Stimulated activated CD8-positive, alpha-beta memory T cell treated with anti-CD3 and anti-CD28 coated beads, Interleukin-12 subunit alpha, Interleukin-12 subunit beta, amount 100 ng/mL, for 1 hour (primary cell): ENCODE data around the gene MKI67.

ENCODE experiments used
- DNase-seq: peaks from one replicate; pipeline ENCODE4 v3.0.0-alpha.2; 2020; ENCODE audit warnings: low read depth

The MKI67 gene

DNA sequence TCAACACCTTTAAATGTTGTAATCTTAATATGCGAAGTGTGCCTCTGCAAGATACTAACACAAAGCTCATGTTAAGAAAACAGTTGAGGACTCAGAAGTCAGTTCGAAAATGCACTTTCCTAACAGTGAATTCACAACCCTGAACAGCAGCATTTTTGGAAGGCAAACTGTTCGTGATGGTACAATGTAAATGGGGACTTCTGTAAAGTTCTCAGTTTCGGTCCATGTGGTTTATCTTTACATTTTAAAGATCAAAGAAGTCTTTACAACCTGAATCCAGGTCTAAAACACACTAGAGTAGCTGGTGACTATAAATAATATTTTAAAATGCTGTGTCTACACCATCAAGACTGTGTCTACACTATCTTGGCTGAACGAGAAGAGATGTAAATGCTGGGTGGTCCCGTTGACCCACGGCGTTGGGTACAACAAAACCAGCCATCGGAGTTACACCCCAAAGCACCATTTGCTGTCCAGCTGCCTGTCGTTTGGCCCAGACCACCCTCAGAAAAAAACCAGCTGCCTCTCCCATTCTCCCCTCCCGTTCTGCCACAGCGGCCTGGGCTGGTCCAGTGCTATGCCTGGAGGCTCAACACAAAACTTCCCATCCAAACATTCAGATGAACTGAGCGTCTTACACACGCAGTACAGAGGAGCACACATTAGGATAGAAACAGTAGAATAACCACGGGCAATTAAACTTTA, 42.9 kb downstream of the MKI67 start:
- DNase-seq: no peak

DNA sequence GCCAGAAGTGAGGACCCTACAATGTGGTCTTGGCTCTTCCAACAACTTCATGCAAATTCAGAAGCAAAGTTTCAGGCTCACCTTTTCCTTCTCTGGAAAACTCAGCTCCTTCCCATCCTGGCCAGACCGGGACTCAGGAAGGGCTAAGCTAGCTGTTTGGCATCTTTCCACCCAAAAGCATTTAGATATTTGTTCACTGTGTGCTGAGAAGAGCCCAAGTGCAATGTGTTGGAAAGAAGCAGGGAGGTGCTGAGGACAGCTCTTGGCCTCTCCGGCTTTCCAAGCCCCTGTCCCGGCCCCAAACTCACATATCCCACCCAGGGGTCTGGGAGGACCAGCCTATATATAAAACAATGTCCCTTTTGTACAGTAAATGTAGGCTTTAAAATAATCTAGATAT, 44.5 kb downstream of the MKI67 start:
- DNase-seq: no peak

DNA sequence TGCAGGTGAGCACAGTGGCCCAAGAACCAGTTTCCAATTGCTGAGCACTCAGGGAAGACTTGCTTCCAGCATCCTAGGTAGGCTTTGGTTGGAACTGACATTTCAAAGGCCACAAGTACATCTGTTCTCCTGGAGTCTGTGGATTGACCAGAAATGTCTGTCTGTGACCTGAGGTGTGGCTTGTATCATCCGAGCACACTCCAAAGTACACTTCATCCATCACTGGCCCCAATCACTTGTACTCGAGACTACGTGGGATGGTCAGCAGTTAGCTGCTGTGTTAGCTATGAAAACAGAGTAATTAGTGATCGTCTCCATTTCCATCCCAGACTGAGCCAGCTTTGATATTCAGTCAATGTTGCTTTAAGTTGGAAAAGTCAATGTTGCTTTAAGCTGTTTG, 45.0 kb downstream of the MKI67 start:
- DNase-seq: no peak

DNA sequence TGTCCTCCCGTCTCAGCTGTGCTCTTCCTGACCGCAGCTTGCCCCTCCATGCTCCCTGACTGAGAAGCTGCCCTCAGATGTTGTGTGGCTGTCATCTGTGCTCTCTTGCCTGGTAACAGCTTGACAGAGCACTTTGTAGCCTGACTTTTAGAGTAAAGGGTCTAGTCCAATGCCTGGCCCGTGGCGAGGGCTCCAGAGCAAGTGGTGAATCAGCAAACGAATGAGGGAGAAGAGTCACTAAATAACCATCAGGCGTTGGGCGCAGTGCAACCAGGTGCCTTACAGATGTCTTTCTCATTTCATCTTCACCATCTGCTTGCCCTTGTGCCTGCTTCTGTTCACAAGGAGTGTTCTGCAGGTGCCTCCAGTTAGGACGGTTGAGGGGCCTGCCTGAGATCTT, 45.6 kb downstream of the MKI67 start:
- DNase-seq: no peak

DNA sequence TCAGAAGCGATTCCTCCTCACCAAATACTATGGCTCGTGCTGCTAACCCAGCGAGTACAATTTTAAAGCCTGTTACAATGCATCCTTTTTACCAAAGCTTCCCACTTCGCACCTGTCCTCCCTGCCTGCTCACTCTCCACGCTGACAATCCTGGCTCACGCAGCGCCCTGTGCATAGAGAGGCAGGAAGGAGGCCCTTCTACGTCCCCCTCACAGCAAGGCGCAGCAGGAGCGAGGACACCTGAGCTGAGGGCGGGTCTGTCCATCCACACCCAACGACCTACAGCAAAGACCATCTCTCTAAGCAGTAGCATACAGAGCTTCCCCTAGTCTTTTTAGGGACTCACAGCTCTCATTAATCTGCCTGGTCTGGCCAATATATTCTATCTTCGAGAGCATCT, 46.0 kb downstream of the MKI67 start:
- DNase-seq: no peak

DNA sequence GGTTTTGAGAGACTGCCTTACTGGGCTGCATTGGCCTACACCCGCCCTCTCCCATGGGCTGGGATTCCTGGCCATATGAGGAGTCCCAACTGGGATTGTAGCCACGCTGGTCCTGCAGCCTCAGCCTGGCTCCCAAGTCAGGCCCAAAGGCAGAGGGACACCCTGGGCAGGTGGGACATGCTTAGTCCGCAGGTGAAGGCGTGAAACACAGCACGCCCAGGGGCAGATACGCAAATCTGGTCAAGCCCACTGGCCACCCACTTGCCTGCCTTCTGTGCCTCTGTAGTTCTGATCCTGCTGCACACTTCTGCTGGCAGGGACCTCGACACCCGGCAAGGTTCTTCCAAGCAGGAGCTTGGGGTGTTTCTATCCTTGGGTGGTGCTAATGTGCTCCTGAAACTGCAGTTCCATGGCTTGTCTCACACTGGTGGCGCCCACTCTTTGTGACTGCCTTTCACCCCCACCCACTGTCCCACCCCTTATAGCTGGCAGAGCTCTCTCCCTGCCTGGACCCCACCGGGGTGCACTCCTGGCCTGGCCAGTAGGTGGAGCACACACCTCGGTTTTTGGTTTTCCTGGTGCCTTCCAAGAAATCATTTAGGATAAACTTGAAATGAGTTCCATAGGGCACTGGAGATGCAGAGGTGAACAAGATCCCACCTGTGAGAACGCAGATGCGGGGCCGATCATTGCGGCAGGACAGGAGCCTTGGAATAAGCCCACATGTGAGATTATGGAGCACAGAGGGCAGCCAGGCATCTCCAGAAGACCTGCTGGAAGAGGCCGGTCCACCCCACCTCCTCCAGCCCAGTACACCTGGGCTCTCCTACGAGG, 47.9 kb downstream of the MKI67 start:
- DNase-seq: no peak

DNA sequence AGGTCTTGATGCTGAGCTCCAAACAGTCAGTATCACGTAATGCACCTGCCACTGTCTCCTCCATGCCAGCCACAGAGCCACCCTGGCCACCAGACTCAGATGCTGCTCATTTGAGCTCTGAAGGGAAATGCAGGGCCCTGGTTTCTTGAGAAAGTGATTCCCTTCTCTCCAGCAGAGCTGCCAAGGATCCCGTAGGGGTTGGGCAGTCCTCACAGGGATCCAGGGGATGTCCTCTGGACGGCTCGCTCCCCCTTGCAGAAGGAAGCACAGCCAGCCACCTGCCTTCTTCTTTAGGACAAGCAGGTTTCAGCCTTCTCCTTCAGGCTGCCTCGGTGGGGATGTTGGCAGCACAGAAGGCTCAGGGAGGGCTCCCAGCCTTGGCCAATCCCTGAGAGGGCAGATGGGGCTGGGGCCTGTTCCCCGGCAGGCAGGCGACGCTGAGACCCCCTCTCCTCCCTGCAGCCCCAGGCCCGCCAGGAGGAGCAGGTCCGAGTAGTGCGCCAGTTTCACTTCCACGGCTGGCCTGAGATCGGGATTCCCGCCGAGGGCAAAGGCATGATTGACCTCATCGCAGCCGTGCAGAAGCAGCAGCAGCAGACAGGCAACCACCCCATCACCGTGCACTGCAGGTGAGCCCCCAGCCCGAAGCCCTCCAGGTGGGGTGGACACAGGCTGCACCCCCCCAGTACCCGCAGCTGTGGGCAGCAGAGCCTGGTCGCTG, 48.9 kb downstream of the MKI67 start:
- DNase-seq: no peak

DNA sequence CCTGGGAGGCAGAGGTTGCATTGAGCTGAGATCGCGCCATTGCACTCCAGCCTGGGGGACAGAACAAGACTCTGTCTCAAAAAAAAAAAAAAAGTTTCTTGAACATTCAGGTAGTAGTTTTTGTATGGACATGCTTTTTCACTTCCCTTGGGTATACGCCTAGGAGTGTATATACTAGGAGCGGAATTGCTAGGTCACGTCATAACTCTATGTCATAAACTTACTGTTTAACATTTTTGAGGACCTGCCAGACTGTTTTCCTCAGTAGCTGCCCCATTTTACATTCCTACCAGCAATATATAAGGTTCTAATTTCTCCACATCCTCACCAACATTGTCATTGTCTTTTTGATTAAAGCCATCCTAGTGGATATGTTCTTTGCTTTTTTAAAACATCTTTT, 51.6 kb downstream of the MKI67 start:
- DNase-seq: no peak

DNA sequence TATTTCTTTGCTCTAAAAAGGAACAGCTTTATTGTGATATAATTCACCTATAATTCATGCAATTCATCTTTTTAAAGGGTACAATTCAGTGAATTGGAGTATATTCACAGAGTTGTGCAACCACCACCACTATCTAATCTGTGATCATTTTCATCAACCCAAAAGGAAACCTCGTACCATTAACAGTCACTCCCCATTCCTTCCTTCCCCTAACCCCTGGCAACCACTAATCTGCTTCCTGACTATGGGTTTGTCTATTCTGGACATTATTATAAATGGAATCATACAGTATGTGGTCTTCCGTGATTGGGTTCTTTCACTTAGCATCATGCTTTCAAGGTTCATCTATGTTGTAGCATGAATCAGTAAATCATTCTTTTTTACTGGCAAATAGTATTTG, 52.3 kb downstream of the MKI67 start:
- DNase-seq: no peak

DNA sequence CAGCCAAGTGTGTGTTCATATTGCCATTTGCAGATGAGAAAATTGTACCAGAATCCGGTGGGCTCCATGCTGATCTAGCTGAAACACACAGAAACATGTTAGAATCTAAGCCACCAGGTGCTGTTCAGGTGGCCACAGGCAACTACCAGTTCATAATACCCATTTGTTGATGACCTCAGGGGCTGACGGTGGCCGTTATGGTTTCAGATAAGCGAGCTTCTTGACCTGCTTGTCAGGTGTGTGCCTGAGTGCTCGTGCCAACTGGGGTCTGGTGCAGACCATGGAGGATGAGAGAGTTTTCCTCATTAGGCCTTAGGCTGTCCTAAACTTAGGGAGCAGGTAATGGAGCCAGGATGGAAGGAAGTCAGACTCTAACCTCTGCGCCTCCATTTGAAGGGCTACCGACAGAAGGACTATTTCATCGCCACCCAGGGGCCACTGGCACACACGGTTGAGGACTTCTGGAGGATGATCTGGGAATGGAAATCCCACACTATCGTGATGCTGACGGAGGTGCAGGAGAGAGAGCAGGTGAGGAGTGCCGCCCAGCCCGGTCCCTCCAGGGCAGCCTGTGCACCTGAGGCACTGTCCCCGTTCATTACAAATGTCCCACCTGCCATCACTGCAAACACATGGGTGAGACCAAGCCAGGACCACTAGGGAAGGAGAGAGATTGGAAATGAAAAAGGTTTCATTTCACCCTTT, 53.1 kb downstream of the MKI67 start:
- DNase-seq: no peak

DNA sequence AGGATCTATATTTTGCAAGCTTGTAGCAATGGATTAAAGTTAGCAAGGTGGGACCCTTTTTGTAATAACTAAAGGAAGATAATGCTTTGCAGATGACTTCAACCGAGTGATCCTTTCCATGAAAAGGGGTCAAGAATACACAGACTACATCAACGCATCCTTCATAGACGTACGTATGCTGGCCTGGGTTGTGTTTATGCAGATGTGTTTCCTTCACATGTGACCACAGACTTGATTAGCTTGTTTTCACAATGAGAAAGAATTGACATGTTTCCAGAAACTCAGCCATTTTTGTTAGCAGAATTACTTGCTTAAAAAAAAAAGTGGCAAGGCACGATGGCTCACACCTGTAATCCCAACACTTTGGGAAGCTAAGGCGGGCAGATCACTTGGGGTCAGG, 54.2 kb downstream of the MKI67 start:
- DNase-seq: no peak

DNA sequence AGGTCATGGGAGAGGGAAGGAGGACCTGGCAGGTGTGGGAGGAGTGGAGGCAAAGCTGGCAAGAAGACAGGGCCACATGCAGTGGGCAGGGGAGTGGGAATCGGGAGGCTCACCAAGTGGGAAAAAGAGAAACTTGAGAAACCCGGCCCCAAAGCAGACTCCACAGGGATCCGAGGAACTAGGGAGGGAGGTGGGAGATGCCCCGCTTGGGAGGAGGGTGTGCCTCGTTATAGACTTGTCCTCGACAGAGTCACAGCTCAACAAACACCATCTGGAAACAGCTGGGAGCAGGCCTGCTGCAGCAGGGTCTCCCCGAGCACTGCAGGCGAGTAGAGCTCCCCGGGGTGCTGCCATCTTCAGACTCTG, 54.8 kb downstream of the MKI67 start:
- DNase-seq: no peak

DNA sequence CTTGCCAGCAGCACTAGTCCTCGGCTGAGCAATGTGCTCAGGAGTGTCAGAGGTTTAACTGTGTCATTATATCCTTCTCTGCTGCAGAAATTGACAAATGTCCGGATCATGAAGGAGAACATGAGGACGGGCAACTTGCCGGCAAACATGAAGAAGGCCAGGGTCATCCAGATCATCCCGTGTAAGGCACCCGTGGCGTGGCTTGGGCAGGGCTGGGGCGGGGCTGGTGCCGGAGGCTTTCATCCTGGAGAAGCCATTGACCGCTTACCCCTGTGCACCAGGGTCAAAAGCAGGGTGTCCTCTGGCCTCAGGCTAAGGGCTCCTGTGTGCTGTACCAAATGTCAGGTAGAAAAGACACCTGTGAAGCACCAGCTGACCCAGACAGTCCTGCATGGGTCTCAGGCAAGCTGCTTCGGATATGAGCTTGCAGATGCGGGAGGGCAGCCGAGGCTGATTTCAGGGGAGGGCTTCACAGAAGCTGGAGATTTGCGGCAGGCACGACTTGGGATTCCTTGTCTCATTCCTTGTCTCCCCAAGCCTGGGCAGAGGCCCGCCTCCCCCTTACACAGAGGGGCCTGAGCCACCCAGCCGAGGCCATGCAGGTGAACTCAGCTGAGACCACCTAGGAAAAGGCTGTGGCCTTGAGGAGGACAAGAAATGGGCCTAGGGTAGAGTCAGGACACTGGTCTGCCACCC, 55.4 kb downstream of the MKI67 start:
- DNase-seq: no peak

DNA sequence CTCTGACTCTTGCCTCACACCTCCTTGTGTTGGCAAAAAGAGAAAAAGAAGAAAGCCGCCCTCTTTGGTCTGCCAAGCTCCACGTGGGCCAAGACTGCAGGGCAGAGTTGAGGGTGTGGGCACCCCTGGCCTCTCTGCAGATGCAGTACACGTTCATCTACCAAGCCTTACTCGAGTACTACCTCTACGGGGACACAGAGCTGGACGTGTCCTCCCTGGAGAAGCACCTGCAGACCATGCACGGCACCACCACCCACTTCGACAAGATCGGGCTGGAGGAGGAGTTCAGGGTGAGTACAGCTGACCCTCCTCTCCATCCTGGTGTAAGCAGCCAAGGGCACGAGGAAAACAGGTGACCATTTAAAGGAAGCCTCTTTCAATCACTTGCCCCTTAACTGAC, 56.1 kb downstream of the MKI67 start:
- no peak for DNase-seq

DNA sequence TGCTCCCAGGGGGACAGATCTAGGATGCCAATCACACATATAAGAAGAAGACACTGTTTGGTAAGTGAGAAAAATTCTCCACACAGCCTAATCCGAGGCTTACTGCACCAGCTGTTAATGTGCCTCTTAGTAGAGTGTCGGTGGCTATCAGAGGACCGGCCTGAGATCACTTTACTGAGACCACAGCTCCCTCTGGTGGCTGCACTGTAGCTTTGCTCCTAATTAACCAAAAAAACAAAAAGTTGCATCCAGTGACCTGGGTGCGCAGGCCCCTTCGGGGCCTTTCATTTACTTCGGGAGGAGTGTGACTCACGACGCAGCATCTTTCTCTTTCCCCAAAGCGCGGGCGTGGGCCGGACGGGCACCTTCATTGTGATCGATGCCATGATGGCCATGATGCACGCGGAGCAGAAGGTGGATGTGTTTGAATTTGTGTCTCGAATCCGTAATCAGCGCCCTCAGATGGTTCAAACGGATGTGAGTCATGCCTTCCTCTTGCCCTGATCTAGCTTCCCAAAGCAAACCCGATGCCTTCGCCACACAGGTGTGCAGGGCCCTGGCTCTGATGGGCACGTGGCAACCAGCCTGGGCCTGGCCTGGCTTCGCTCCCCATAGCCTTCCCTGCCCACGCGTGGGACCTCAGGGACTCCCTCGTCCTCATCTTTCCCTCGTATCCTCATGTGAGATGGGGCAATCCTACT, 56.7 kb downstream of the MKI67 start:
- DNase-seq: peak; percentile 76

DNA sequence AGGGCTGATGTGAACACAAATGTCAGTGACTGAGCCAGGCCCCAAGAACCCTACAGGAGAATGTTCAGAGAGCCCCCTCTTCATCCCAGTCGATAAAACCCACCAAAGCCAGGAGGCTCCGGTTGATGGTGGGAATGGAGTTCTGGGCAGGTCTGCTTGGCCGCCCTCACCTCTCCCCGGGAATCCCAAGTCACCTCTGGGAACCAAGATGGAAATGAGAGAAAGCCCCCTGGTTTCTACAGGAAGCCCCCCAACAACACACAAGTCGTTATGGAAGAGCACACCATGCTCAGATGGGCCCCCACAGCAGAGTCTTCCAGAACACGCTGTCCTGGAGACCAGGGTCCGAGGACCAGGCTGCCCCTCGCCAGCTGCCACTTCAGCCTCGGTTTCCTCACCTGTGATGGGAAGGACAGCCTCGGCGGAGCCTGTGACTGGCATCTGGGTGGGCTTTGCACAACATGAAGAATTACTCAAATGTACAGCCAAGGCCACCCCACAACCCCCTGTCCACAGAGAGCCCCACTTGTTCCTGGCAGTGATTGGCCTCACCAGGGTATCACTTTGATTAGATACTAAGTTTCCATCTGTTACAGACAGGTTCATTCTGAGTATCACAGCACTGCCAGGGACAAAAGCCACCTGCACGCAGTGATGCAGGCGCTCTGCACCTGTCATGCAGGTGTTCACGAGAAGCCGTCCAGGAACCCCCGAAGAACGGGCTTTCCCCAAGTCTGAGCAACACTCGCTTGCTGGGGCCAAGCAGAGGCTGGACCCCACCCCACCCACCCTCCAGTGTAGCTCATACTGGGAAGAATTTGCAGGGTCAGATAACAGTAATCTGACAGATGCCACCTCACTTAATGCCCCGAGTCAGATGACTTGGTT, 57.6 kb downstream of the MKI67 start:
- no peak for DNase-seq

DNA sequence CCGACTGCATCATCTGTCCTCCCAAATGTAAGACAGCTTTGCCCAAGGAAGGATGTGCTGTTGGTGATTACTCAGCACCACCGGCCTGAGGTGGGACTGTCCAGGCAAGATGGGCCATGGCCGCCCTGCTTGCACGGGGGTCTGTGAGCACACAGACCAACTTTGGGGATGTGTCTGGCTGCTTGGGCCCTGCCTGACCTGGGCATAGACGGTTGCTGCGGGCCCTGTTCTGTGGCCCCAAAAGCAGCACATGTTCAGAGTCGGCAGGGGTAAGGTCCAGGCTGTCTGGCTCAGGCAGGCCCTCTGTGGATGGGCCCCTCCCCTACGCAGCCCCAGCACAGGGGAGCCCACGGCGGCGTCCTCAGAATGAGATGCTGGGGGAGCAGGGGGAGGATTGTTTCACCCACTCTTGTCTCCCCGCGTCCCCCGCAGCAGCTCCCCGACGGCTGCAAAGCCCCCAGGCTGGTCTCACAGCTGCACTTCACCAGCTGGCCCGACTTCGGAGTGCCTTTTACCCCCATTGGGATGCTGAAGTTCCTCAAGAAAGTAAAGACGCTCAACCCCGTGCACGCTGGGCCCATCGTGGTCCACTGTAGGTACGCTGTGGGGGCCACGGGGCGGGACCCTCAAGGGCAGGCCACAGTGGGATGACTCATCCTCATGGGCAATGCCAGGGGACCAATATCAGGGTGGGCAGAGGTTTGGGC, 58.4 kb downstream of the MKI67 start:
- DNase-seq: no peak

DNA sequence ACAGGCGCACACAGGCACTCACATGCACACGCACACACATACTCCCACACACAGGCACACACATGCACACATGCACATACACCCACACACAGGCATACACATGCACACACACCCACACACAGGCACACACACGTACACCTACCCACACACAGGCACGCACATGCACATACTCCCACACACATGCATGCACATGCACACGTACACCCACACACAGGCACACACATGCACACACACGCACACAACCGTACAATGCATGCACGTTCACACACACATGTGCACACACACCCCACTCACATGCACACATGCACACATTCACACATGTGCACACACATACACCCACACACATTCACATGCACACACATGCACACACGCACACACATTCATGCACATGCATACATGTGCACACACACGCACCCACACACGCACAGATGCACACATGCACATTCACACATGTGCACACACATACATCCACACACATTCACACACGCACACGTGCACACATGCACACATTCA, 59.3 kb downstream of the MKI67 start:
- DNase-seq: no peak

DNA sequence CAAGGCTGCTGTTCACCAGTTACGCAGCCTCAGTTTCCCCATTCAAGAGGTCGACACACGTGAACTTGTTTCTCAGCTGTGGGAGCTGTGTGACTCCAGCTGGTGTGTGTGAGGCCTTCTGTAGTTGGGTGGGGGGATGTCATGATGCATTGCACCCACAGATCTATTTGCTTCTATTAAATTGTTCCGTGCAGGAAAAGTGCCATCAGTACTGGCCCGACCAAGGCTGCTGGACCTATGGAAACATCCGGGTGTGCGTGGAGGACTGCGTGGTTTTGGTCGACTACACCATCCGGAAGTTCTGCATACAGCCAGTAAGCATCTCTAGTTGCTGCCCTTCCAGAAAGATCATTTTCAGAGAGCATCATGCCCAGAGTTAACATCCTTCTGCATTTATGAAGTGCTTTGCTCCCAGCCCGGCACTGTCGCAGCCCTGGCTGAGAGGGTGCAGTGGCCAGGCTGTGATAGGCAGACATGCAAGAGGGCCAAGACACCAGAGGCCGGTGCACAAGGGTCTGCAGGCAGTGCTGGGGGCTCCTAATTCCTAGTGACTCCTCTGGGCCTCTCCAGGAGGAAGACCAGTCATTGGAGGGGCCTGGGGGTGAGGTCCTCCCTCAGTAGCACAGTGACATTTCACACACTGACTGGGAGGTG, 60.2 kb downstream of the MKI67 start:
- DNase-seq: no peak
